Mammary epithelial cell (primary cell): ENCODE measurements around the gene CXorf49.
"Not testable (repeated sequence)": the region's sequence is repeated elsewhere in the genome, so short reads cannot be mapped to it uniquely, and the experiment has no call there.

Experiments used
- EZH2 ChIP-seq: IDR thresholded peaks from 2 replicates; pipeline ENCODE4 v1.6.1; 2012; ENCODE audit warnings: low read length, inconsistent platforms, borderline replicate concordance
- TF ChIP-seq, protein P1 (sequence below), 2 donors: IDR thresholded peaks in 1 of 2; conservative IDR thresholded peaks in 1 of 2; 2 replicates each; pipeline ENCODE4 v1.5.1; 2011 to 2012; ENCODE audit warnings: inconsistent platforms in 2 of 2, low read length in 2 of 2, mild to moderate bottlenecking in 2 of 2, control low read depth in 1 of 2, low read depth in 1 of 2; ENCODE audit not compliant: insufficient read depth in 1 of 2; ENCODE audit errors: extremely low read depth in 1 of 2

DNA sequence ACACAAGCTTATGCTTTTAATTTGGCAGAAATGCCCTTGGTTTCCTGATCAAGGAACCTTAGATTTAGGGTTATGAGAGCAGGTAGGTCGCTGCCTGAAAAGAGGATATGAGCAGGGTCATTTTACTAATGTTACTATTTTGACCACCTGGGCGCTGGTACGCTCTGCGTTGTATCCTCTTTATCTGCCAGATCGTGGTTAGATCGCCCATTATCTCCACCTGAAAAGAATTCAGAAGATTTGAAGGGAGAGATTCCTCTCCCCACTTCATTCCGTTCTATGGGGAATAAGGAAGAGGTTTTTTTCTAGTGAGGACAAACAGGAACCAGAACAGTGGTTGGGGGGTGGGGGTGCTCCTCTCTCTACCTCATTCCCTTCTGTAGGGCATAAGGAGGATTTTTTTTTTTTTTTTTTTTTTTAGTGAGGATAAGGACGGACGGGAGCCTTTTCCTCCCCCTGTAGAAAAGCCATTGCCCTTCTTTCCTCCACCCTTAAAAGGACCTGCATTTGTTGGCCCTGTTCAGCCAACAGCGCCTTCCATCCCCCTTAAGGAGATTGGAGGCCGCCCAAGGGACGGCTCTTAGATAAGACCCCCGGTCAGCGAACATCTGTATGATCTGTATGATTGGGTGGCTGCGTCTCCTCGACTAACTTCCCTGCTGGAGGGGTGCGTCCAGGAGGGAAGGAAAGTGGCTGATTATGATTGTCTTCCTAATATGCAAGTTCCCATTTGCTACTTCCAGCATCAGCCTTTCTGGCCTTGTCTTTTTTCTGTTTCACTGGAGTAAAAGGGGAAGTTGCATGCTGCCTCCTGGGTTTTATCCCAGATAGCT lies 20.4 kb downstream of the CXorf49 start:
- TF ChIP-seq, protein P1, sequence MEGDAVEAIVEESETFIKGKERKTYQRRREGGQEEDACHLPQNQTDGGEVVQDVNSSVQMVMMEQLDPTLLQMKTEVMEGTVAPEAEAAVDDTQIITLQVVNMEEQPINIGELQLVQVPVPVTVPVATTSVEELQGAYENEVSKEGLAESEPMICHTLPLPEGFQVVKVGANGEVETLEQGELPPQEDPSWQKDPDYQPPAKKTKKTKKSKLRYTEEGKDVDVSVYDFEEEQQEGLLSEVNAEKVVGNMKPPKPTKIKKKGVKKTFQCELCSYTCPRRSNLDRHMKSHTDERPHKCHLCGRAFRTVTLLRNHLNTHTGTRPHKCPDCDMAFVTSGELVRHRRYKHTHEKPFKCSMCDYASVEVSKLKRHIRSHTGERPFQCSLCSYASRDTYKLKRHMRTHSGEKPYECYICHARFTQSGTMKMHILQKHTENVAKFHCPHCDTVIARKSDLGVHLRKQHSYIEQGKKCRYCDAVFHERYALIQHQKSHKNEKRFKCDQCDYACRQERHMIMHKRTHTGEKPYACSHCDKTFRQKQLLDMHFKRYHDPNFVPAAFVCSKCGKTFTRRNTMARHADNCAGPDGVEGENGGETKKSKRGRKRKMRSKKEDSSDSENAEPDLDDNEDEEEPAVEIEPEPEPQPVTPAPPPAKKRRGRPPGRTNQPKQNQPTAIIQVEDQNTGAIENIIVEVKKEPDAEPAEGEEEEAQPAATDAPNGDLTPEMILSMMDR (conservative IDR thresholded peaks at IDR 0.05 in 1 of 2, IDR thresholded peaks at IDR 0.05 in 1 of 2; ENCODE audit: extremely low read depth in 1 of 2, insufficient read depth in 1 of 2, low read depth in 1 of 2, low read length in 2 of 2): not testable (repeated sequence)
- TF ChIP-seq EZH2: not testable (repeated sequence)
